Measurements from ENCODE around the gene ZBTB17. TPM values are rescaled to one million over a fixed set of nuclear protein-coding genes. Genes with fewer than 3 reads are reported as not detected.
A peak's percentile ranks its signal among the peaks of the same experiment; 100 is the strongest.

ZBTB17 gene
- total RNA-seq, 1 experiment from 2014 or later, result 50.3 TPM

DNA sequence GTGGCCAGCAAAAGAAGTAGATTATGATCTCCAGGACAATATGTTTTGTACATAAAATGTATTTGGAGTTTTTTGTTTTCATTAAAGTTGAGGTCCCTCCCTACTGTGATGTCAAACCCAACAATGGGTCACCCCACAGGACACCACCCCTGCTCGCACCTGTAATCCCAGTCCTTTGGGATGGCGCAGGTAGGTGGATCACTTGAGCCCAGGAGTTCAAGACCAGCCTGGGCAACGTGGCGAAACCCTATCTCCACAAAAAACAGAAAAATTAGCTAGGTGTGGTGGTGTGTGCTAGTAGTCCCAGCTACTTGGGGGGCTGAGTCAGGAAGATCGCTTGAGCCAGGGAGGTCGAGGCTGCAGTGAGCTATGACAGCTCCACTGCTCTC is 9.0 kb downstream of the ZBTB17 start:
- ChIA-PET POLR2A (ENCODE audit: low non-redundant PET) (no interaction called here), CTCF (no interaction called here)
- no peak overlapping the region for H3K27ac ChIP-seq (ENCODE audit: low read depth, low read length, poor library complexity, severe bottlenecking)
- H3K27me3 ChIP-seq (replicated peaks; ENCODE audit: insufficient read depth, low read depth, low read length, poor library complexity), result no peaks in the 10 kb centered on the region
- no peak for DNase-seq (ENCODE audit: low spot score)
- no peak overlapping the region for H3K4me3 ChIP-seq (ENCODE audit: low read depth, low read length, poor library complexity, severe bottlenecking)
- no peaks in the 10 kb centered on the region for H3K9me3 ChIP-seq (ENCODE audit: low read depth, low read length, poor library complexity, severe bottlenecking)
- TF ChIP-seq, protein P1, sequence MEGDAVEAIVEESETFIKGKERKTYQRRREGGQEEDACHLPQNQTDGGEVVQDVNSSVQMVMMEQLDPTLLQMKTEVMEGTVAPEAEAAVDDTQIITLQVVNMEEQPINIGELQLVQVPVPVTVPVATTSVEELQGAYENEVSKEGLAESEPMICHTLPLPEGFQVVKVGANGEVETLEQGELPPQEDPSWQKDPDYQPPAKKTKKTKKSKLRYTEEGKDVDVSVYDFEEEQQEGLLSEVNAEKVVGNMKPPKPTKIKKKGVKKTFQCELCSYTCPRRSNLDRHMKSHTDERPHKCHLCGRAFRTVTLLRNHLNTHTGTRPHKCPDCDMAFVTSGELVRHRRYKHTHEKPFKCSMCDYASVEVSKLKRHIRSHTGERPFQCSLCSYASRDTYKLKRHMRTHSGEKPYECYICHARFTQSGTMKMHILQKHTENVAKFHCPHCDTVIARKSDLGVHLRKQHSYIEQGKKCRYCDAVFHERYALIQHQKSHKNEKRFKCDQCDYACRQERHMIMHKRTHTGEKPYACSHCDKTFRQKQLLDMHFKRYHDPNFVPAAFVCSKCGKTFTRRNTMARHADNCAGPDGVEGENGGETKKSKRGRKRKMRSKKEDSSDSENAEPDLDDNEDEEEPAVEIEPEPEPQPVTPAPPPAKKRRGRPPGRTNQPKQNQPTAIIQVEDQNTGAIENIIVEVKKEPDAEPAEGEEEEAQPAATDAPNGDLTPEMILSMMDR (conservative IDR thresholded peaks at IDR 0.05; ENCODE audit: low read depth, low read length), result no peak
- TF ChIP-seq EZH2 (IDR thresholded peaks at IDR 0.05; ENCODE audit: borderline replicate concordance, low read depth, low read length, poor library complexity, severe bottlenecking), result no peak
- BruUV-seq (replicated peaks), result no TSS peak
- H3K4me1 ChIP-seq (ENCODE audit: insufficient read depth, low read length, poor library complexity, severe bottlenecking), result peaks cover 39% of the 10 kb centered on the region
- H3K36me3 ChIP-seq (ENCODE audit: insufficient read depth, low read length, poor library complexity, severe bottlenecking), result peaks cover 21% of the 10 kb centered on the region
- intact Hi-C loops (cut with micrococcal nuclease; ENCODE audit: unreplicated experiment), result no loop called here

GRCh38 chr1:15966081-15966955 is 9.6 kb downstream of the ZBTB17 start:
- H3K27me3 ChIP-seq (replicated peaks; ENCODE audit: insufficient read depth, low read depth, low read length, poor library complexity), result no peaks in the 10 kb centered on the region
- H3K4me3 ChIP-seq (ENCODE audit: low read depth, low read length, poor library complexity, severe bottlenecking), result no peak overlapping the region
- CTCF ChIA-PET, result no interaction called here
- H3K27ac ChIP-seq (ENCODE audit: low read depth, low read length, poor library complexity, severe bottlenecking), result peak overlapping the region; percentile 52
- peaks cover 16% of the 10 kb centered on the region for H3K36me3 ChIP-seq (ENCODE audit: insufficient read depth, low read length, poor library complexity, severe bottlenecking)
- DNase-seq (ENCODE audit: low spot score), result no peak
- POLR2A ChIA-PET (ENCODE audit: low non-redundant PET), result no interaction called here
- H3K9me3 ChIP-seq (ENCODE audit: low read depth, low read length, poor library complexity, severe bottlenecking), result no peaks in the 10 kb centered on the region
- peaks cover 39% of the 10 kb centered on the region for H3K4me1 ChIP-seq (ENCODE audit: insufficient read depth, low read length, poor library complexity, severe bottlenecking)
- no TSS peak for BruUV-seq (replicated peaks)
- TF ChIP-seq EZH2 (IDR thresholded peaks at IDR 0.05; ENCODE audit: borderline replicate concordance, low read depth, low read length, poor library complexity, severe bottlenecking), result no peak
- TF ChIP-seq, protein P1 (conservative IDR thresholded peaks at IDR 0.05; ENCODE audit: low read depth, low read length), result no peak
- intact Hi-C loops (cut with micrococcal nuclease; ENCODE audit: unreplicated experiment), result no loop called here

GRCh38 chr1:15965228-15965767 is 10.6 kb downstream of the ZBTB17 start:
- no peak for TF ChIP-seq EZH2 (IDR thresholded peaks at IDR 0.05; ENCODE audit: borderline replicate concordance, low read depth, low read length, poor library complexity, severe bottlenecking)
- TF ChIP-seq, protein P1 (conservative IDR thresholded peaks at IDR 0.05; ENCODE audit: low read depth, low read length), result no peak
- BruUV-seq (replicated peaks), result no TSS peak
- H3K27me3 ChIP-seq (replicated peaks; ENCODE audit: insufficient read depth, low read depth, low read length, poor library complexity), result no peaks in the 10 kb centered on the region
- intact Hi-C loops (cut with micrococcal nuclease; ENCODE audit: unreplicated experiment), result no loop called here
- H3K27ac ChIP-seq (ENCODE audit: low read depth, low read length, poor library complexity, severe bottlenecking), result peak overlapping the region; percentile 52
- ChIA-PET CTCF (no interaction called here), POLR2A (ENCODE audit: low non-redundant PET) (no interaction called here)
- no peak overlapping the region for H3K4me3 ChIP-seq (ENCODE audit: low read depth, low read length, poor library complexity, severe bottlenecking)
- DNase-seq (ENCODE audit: low spot score), result peak; percentile 63
- H3K36me3 ChIP-seq (ENCODE audit: insufficient read depth, low read length, poor library complexity, severe bottlenecking), result peaks cover 16% of the 10 kb centered on the region
- peaks cover 39% of the 10 kb centered on the region for H3K4me1 ChIP-seq (ENCODE audit: insufficient read depth, low read length, poor library complexity, severe bottlenecking)
- H3K9me3 ChIP-seq (ENCODE audit: low read depth, low read length, poor library complexity, severe bottlenecking), result no peaks in the 10 kb centered on the region

All from A673 (cell line).